DND-41 (cell line): ENCODE measurements around the gene IVD.

ENCODE experiments used
- ATAC-seq: fragments of 200-7000 bp; cut with Tn5 transposase; 3 replicates; pipeline ENCODE4 v1.9.1; 2021; ENCODE audit warnings: low read depth; ENCODE audit not compliant: insufficient read depth
- DNase-seq: peaks from one replicate; pipeline ENCODE4 v3.0.0-alpha.2; 2020
- H2AFZ ChIP-seq: 2 replicates; pipeline ENCODE4 v1.6.0; 2012; ENCODE audit warnings: low read depth, low read length
- H3K27ac ChIP-seq: 2 replicates; pipeline ENCODE4 v1.5.1; 2012; ENCODE audit warnings: low read length, inconsistent platforms
- H3K27me3 ChIP-seq: fragments of 200-600 bp; sonication (generic); 2 replicates; pipeline ENCODE4 v1.6.0; 2012; ENCODE audit warnings: low read length, mild to moderate bottlenecking, inconsistent platforms; ENCODE audit not compliant: insufficient read depth, poor library complexity
- H3K36me3 ChIP-seq: 2 replicates; pipeline ENCODE4 v1.5.1; 2012; ENCODE audit warnings: low read length, inconsistent platforms; ENCODE audit not compliant: insufficient read depth
- H3K4me1 ChIP-seq: 2 replicates; pipeline ENCODE4 v1.5.1; 2012; ENCODE audit warnings: mild to moderate bottlenecking, low read length; ENCODE audit not compliant: insufficient read depth
- H3K4me2 ChIP-seq: 2 replicates; pipeline ENCODE4 v1.6.0; 2012; ENCODE audit warnings: mild to moderate bottlenecking, moderate library complexity, low read length, inconsistent platforms; ENCODE audit not compliant: insufficient read depth
- H3K4me3 ChIP-seq, 2 experiments: fragments of 200-600 bp in 1 of 2; shearing (Covaris generic) in 1 of 2; 2 replicates each; pipeline ENCODE4 v1.5.1; 2012 to 2016; ENCODE audit warnings: inconsistent platforms in 2 of 2, low read length in 2 of 2, mild to moderate bottlenecking in 2 of 2, low read depth in 1 of 2, moderate library complexity in 1 of 2
- H3K79me2 ChIP-seq: 2 replicates; pipeline ENCODE4 v1.6.0; 2012; ENCODE audit warnings: low read length, inconsistent platforms; ENCODE audit not compliant: insufficient read depth
- H3K9ac ChIP-seq: 2 replicates; pipeline ENCODE4 v1.6.0; 2012; ENCODE audit warnings: low read depth, mild to moderate bottlenecking, inconsistent platforms, low read length, moderate library complexity
- H3K9me3 ChIP-seq: 2 replicates; pipeline ENCODE4 v1.5.1; 2012; ENCODE audit warnings: low read length, moderate library complexity, mild to moderate bottlenecking, inconsistent platforms; ENCODE audit not compliant: insufficient read depth, severe bottlenecking
- H4K20me1 ChIP-seq: 2 replicates; pipeline ENCODE4 v1.6.0; 2012; ENCODE audit warnings: low read length; ENCODE audit not compliant: insufficient read depth
- CTCF ChIP-seq: IDR thresholded peaks from 2 replicates; pipeline ENCODE4 v1.5.1; 2012; ENCODE audit warnings: borderline replicate concordance, low read length, moderate library complexity, mild to moderate bottlenecking; ENCODE audit not compliant: poor library complexity, severe bottlenecking; ENCODE audit errors: extremely low read depth
- EZH2 ChIP-seq: IDR thresholded peaks from 3 replicates; pipeline ENCODE4 v1.6.1; 2012; ENCODE audit warnings: borderline replicate concordance, low read depth, mild to moderate bottlenecking, moderate library complexity, low read length, inconsistent platforms; ENCODE audit not compliant: severe bottlenecking

The IVD gene

GRCh38 chr15:40361640-40362039, 44.0 kb upstream of the IVD start:
- no peaks in the 10 kb centered on the region for H3K27me3 ChIP-seq
- TF ChIP-seq EZH2 = no peak
- no peak for TF ChIP-seq CTCF
- H3K9me3 ChIP-seq = no peaks in the 10 kb centered on the region
- H3K9ac ChIP-seq = no peak overlapping the region
- no peaks in the 10 kb centered on the region for H3K36me3 ChIP-seq
- ATAC-seq = no peak
- no peak overlapping the region for H3K4me3 ChIP-seq
- no peak overlapping the region for H3K4me2 ChIP-seq
- H4K20me1 ChIP-seq = no peaks in the 10 kb centered on the region
- H3K79me2 ChIP-seq = no peaks in the 10 kb centered on the region
- H3K4me1 ChIP-seq = peaks cover 19% of the 10 kb centered on the region
- H3K27ac ChIP-seq = no peak overlapping the region
- H2AFZ ChIP-seq = no peak overlapping the region
- no peak for DNase-seq

DNA sequence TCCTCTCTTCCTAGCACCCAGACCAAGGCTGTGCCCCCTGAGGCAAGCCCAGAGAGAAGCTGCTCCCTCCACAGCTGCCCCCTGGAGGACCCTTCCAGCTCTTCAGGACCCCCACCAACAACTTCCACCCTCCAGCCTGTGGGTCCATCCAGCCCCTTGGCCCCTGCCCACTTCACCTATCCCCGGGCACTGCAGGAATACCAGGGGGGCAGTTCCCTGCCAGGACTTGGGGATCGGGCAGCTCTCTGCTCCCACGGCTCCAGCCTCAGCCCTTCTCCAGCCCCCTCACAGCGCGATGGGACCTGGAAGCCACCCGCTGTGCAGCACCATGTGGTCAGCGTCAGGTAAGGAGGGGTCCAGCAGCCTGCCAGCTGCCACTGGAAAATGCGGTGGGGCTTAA, 42.0 kb upstream of the IVD start:
- ATAC-seq = no peak
- H3K9ac ChIP-seq = no peak overlapping the region
- peaks cover 22% of the 10 kb centered on the region for H3K4me1 ChIP-seq
- H3K9me3 ChIP-seq = no peaks in the 10 kb centered on the region
- H3K4me3 ChIP-seq = no peak overlapping the region
- no peaks in the 10 kb centered on the region for H4K20me1 ChIP-seq
- H2AFZ ChIP-seq = no peak overlapping the region
- no peaks in the 10 kb centered on the region for H3K79me2 ChIP-seq
- no peak for DNase-seq
- TF ChIP-seq EZH2 = no peak
- no peak for TF ChIP-seq CTCF
- H3K27ac ChIP-seq = no peak overlapping the region
- no peak overlapping the region for H3K4me2 ChIP-seq
- no peaks in the 10 kb centered on the region for H3K36me3 ChIP-seq
- H3K27me3 ChIP-seq = no peaks in the 10 kb centered on the region

- no peaks in the 10 kb centered on the region for H3K27me3 ChIP-seq
- no peaks in the 10 kb centered on the region for H4K20me1 ChIP-seq
- H3K4me2 ChIP-seq = no peak overlapping the region
- no peaks in the 10 kb centered on the region for H3K36me3 ChIP-seq
- no peak for ATAC-seq
- H2AFZ ChIP-seq = no peak overlapping the region
- no peak for DNase-seq
- no peak overlapping the region for H3K9ac ChIP-seq
- no peak overlapping the region for H3K27ac ChIP-seq
- no peak for TF ChIP-seq EZH2
- TF ChIP-seq CTCF = no peak
- no peaks in the 10 kb centered on the region for H3K9me3 ChIP-seq
- H3K4me1 ChIP-seq = peaks cover 18% of the 10 kb centered on the region
- no peaks in the 10 kb centered on the region for H3K79me2 ChIP-seq
- no peak overlapping the region for H3K4me3 ChIP-seq
Measured at GRCh38 chr15:40364251-40364650, 41.3 kb upstream of the IVD start.

DNA sequence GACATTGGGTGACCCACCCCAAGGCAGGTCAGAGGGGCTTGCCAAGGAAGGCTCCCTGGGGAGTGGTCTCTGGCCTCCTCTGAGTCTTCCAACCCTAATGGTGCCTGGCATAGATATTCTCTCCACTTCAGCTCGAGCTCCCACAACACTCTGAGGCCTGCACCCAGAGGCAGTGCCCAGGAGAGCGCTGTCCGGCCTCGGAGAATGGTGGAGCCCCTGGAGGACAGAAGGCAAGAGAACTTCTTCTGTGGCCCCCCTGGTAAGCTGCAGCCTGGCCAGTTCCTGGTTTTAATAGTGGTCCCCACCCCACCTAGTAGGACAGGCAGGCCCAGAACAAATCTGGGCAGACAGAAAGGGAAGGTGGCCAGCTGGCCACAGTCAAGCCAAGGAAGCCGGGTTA, 40.6 kb upstream of the IVD start:
- H3K36me3 ChIP-seq = no peaks in the 10 kb centered on the region
- no peaks in the 10 kb centered on the region for H3K27me3 ChIP-seq
- H3K79me2 ChIP-seq = no peaks in the 10 kb centered on the region
- no peak overlapping the region for H3K4me2 ChIP-seq
- TF ChIP-seq CTCF (no peak), EZH2 (no peak)
- H2AFZ ChIP-seq = no peak overlapping the region
- ATAC-seq (no peak), DNase-seq (no peak)
- no peaks in the 10 kb centered on the region for H3K9me3 ChIP-seq
- H3K27ac ChIP-seq = no peak overlapping the region
- H4K20me1 ChIP-seq = no peaks in the 10 kb centered on the region
- H3K4me3 ChIP-seq = no peak overlapping the region
- H3K4me1 ChIP-seq = peaks cover 18% of the 10 kb centered on the region
- no peak overlapping the region for H3K9ac ChIP-seq
